ENCODE results near the gene ARHGAP31.

The ARHGAP31 gene

GRCh38 chr3:119349354-119350041 is 55.3 kb downstream of the ARHGAP31 start:
- no peaks in the 10 kb centered on the region for H3K9me3 ChIP-seq (ENCODE audit: control insufficient read depth, insufficient read depth, low read depth, low read length)
- H3K27ac ChIP-seq (ENCODE audit: extremely low read depth, low read depth, low read length) = no peak overlapping the region
- no peaks in the 10 kb centered on the region for H3K4me1 ChIP-seq (ENCODE audit: control insufficient read depth, insufficient read depth, low read length)
- no peak for TF ChIP-seq ZNF645 (tag by site-specific recombination; IDR thresholded peaks at IDR 0.05)
- TF ChIP-seq ZNF521 (tag by site-specific recombination; IDR thresholded peaks at IDR 0.05) = no peak
- TF ChIP-seq GLI4 (tag by site-specific recombination; IDR thresholded peaks at IDR 0.05) = no peak
- TF ChIP-seq FEZF1 (tag by site-specific recombination; IDR thresholded peaks at IDR 0.05) = no peak
- TF ChIP-seq ZNF280C (tag by site-specific recombination; IDR thresholded peaks at IDR 0.05) = no peak
- no peak for TF ChIP-seq ZNF266 (tag by site-specific recombination; IDR thresholded peaks at IDR 0.05; ENCODE audit: low read depth)
- no peak for TF ChIP-seq SP2 (tag by site-specific recombination; IDR thresholded peaks at IDR 0.05)
- no peak for TF ChIP-seq ZNF580 (tag by site-specific recombination; IDR thresholded peaks at IDR 0.05)
- no peak for TF ChIP-seq BCL11A (tag by site-specific recombination; IDR thresholded peaks at IDR 0.05; ENCODE audit: low read depth)
- no peak for TF ChIP-seq ZNF184 (tag by site-specific recombination; IDR thresholded peaks at IDR 0.05)
- no peak for TF ChIP-seq ZNF660 (tag by site-specific recombination; IDR thresholded peaks at IDR 0.05)
- no peak for TF ChIP-seq GFI1B (tag by site-specific recombination; IDR thresholded peaks at IDR 0.05)
- no peak for TF ChIP-seq ZNF211 (tag by site-specific recombination; IDR thresholded peaks at IDR 0.05; ENCODE audit: low read depth)
- no peak for TF ChIP-seq ZBTB49 (tag by site-specific recombination; IDR thresholded peaks at IDR 0.05; ENCODE audit: low read depth)
- TF ChIP-seq ZNF677 (tag by site-specific recombination; IDR thresholded peaks at IDR 0.05) = no peak
- TF ChIP-seq ZNF155 (tag by site-specific recombination; IDR thresholded peaks at IDR 0.05) = no peak
- TF ChIP-seq ZNF394 (tag by site-specific recombination; IDR thresholded peaks at IDR 0.05; ENCODE audit: borderline replicate concordance) = no peak
- CTCF ChIA-PET = interaction anchor here (0.6 to 4.2 kb wide), 4 partner anchors 31 to 465 kb away, joined by 3 to 23 read pairs (median 4); no protein-coding TSS in a partner anchor
- POLR2A ChIA-PET = no interaction called here
- no peaks in the 10 kb centered on the region for H3K36me3 ChIP-seq (ENCODE audit: control insufficient read depth in 2 of 2, insufficient read depth in 1 of 2, low read length in 2 of 2)
- no peak overlapping the region for H3K4me3 ChIP-seq (ENCODE audit: low read depth, low read length)

- ChIA-PET POLR2A (no interaction called here), CTCF (interaction anchor here (1.1 to 4.2 kb wide), 2 partner anchors 76 to 84 kb away, joined by 5 to 23 read pairs; no protein-coding TSS in a partner anchor)
- Histone ChIP-seq H3K27ac (ENCODE audit: extremely low read depth, low read depth, low read length) (no peak overlapping the region), H3K9me3 (ENCODE audit: control insufficient read depth, insufficient read depth, low read depth, low read length) (no peaks in the 10 kb centered on the region), H3K4me1 (ENCODE audit: control insufficient read depth, insufficient read depth, low read length) (no peaks in the 10 kb centered on the region), H3K36me3 (ENCODE audit: control insufficient read depth in 2 of 2, insufficient read depth in 1 of 2, low read length in 2 of 2) (no peaks in the 10 kb centered on the region), H3K4me3 (ENCODE audit: low read depth, low read length) (no peak overlapping the region)
- no peak for TF ChIP-seq HOXD13 (CRISPR knock-in tag; IDR thresholded peaks at IDR 0.05; ENCODE audit: borderline replicate concordance)
- peak; percentile 32; the same call in 1 of the 2 replicates for TF ChIP-seq ATF2 (tag by site-specific recombination; IDR thresholded peaks at IDR 0.05; ENCODE audit: low read depth)
These were observed 55.9 kb downstream of the ARHGAP31 start for GRCh38 chr3:119350114-119350513.
